B cell (primary cell): ENCODE data around the gene PACRG.

Source experiments
- CTCF ChIP-seq: fragments of 200-600 bp; IDR thresholded peaks from one replicate; pipeline ENCODE4 v1.8.0; 2022; ENCODE audit warnings: antibody characterized with exemption, mild to moderate bottlenecking
- EZH2 ChIP-seq: IDR thresholded peaks from 2 replicates; pipeline ENCODE4 v1.6.1; 2012; ENCODE audit warnings: borderline replicate concordance, low read depth, mild to moderate bottlenecking, moderate library complexity, low read length; ENCODE audit not compliant: insufficient read depth, poor library complexity, severe bottlenecking

GRCh38 chr6:163309491-163310026 is 581.8 kb downstream of the PACRG start:
- TF ChIP-seq CTCF = no peak
- TF ChIP-seq EZH2 = no peak
